Stimulated activated CD8-positive, alpha-beta memory T cell treated with anti-CD3 and anti-CD28 coated beads, Interleukin-12 subunit alpha, Interleukin-12 subunit beta, amount 100 ng/mL, for 4 hours (primary cell): Measurements from ENCODE around the gene HSPB6.

ENCODE experiments used
- DNase-seq: peaks from one replicate; pipeline ENCODE4 v3.0.0-alpha.2; 2020; ENCODE audit warnings: low read depth

HSPB6 gene

GRCh38 chr19:35746087-35746462, 10.8 kb downstream of the HSPB6 start:
- no peak for DNase-seq

GRCh38 chr19:35745328-35746086, 11.3 kb downstream of the HSPB6 start, which contains the start of the genes PSENEN and U2AF1L4:
Gene PSENEN (plus strand): TSS chr19:35745651. CDS start chr19:35745931, 280 bp downstream.
Gene U2AF1L4 (minus strand): TSS chr19:35745418. CDS start chr19:35745391, 27 bp downstream.
- peak; percentile 96 for DNase-seq

DNA sequence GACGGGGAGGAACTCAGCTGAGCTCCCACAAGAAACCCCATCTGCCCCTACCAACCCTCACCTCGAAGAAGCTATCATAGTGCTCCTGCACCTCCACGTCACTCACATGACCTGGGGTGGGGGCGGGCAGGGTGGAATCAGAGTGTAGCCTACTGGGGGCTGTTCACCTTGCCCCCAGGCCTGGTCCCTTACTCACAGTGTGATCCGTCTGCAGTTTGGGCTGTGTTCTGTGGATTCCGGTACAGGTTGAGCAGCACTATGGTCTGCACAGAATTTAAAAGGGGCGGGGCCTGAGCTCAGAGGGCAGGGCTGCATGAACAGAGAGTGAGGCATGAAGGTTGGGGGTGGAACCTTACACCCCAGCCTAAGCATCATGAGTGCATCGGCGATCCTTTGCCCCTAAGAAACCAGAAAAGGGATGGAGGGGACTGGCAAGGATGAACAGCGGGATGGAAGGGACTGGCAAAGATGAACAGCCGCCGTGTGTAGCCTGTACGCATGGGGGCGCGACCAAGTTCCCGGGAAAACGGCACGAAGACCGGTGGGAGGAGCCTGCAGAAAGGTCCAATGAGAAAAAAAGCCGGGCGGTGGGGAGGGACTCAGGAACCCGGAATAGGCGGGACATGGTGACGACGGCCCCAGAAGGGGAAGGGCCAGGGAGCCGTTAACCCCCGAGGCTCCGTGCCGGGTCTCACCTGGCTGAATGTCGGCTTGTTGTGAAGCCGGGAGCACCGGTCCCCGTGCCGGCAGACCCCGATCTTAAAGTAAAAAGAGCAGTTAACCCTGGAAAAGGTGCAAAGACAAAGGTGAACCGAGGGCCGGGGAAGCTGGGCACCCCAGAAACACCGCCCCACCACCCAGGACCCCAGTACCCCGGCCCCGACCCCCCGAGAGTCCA, 12.2 kb downstream of the HSPB6 start:
- DNase-seq: peak; percentile 82

DNA sequence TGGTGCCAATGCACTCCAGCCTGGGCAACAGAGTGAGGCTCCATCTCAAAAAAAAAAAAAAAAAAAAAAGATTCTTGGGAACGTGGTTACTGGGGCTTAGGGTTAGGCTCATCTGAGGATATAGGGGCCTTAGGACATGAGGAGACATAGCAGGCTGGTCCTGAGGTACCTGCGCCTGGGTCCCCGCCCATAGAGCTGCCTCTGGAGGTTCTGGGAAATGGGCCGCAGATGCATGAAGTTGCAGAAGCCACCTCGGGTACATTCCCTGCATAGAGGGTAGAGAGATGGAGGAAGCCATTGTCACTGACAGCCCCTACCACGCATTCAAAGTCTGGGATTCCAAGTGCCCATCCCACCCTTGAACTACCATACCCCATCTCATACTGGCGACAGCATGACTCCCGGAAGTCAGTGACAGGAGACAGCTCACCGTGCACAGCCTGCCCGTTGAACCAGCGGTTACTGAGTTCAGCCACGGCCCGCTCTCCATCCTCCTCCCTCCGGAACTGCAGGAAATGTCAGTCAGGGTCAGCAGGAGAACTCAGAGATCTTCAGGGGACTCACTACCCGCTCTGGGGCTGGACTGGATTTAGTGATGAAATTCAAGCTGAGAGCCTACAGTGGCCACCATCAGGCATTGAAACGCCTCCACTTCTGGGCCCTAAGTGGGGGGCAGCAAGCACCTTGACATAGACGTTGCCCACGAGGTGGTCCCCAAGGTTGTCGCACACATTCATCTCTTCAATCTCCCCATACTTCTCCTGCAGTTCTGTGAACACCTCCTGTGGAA, 13.0 kb downstream of the HSPB6 start:
- DNase-seq: no peak

DNA sequence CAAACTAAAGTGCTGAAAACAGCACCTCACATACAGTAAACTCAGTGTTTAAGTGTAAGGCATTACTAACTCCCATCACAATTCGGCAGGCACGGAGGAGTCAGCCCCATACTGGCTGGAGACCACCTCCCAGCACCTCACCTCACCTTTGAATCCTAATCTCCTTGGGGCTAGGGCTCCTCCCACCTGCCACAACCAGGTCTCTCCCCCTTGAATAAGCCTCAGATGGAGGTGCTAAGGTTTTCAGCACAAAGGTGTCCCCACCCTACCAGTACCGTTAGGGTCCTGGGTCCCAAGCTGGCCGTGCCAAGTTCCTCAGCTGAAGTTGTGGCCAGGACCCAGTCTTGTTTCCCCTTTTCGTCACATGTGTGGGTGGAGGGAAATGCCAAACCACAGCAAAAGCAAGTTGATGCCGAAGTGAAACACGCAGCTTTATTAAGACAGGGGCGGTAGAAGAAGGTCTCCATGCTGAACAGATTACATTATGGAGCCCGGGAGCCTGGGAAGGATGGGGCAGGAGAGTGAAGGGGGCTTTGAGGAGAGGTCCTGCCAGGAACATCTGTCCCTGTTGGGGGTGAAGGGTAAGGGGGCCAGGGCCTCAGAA, 14.6 kb downstream of the HSPB6 start, which contains the start of gene IGFLR1:
Gene IGFLR1 (minus strand): TSS at position 332 of the 604 bp plus-strand sequence. CDS start 1,272 bp downstream, outside the sequence.
- DNase-seq: peak; percentile 54

DNA sequence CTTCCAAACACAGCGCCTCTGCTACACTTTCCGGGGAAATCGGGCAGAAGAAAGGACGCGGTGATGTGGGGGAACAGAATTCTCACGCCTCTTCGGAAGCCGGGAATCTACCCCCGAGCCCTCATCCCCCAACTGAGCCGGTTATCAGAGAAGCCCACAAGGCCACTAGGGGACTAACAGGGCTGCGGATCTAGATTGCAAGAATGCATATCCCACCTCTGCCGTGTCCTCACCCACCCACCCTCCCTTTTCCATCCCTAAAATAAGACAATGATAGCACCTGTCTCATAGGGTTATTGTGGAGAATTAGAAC, 15.7 kb downstream of the HSPB6 start:
- no peak for DNase-seq

- DNase-seq: peak; percentile 90
These were observed 16.2 kb downstream of the HSPB6 start for GRCh38 chr19:35740423-35741202.

- no peak for DNase-seq
These were observed 16.8 kb downstream of the HSPB6 start for GRCh38 chr19:35740108-35740422.

DNA sequence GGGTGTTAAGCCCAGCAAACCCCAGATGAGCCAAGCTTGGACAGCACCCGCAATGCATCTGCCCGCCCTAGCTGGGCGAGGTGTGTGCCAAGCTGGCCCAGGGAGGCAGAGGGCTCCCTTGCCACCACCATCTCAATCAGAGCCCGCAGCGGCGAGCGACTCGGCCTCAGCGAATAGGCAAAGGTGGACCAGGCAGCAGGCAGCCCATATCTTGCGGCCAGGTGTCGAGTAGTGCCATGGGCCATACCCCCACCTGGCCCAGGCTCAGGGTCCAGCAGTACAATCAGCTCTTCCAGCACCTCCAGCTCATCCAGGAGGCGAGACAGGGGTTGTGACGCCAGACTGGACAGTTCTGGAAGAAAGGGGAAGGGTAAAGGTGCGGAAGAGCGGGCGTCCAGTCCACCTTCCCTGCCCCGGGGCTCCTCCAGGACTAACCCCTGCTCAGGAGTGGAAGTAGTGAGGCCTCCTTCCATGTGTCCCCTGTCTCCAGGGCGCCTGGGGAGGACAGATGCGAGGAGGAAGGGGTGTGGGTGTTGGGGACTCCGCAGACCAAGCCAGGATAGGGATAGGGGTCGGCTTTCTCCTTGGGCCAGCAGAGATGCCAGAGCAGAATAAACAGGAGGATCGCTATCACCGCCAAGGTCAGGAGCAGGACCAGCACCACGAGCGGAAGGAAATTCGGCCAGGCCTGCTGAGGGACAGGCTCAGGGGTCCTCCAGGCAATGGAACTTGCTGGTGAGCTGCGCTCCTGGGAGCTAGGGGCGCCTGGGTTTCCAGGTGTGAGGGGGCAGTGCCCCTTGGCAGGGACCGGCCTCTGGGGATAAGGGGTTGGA, 17.3 kb downstream of the HSPB6 start:
- no peak for DNase-seq

- DNase-seq: no peak
These were observed 18.0 kb downstream of the HSPB6 start for GRCh38 chr19:35738887-35739229.

DNA sequence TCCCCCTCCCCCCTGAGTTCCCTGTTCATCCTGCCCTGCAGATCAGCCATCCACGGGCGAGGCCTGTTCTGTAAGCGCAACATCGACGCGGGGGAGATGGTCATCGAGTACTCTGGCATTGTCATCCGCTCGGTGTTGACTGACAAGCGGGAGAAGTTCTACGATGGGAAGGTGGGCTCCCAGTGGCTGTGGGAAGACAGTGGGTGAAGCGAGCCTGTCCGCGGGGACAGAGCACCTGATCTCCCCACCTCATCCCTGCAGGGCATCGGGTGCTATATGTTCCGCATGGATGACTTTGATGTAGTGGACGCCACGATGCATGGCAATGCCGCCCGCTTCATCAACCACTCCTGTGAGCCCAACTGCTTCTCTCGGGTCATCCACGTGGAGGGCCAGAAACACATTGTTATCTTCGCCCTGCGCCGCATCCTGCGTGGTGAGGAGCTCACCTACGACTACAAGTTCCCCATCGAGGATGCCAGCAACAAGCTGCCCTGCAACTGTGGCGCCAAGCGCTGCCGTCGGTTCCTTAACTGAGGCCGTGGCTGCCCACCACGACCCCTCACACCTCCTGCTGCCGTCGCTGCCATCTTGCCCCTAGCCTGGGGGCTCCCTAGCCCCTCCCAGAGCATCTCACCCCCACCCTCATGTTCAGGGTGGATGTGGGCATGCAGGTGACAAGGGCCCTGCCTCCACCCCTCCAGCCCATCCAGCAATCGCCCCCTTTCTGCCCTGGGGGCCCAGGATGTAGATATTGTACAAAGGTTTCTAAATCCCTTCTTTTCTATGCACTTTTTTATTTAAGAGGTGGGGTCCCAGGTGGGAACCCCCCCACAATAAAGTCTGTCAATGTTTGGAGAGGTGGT, 18.6 kb downstream of the HSPB6 start:
- DNase-seq: no peak

DNA sequence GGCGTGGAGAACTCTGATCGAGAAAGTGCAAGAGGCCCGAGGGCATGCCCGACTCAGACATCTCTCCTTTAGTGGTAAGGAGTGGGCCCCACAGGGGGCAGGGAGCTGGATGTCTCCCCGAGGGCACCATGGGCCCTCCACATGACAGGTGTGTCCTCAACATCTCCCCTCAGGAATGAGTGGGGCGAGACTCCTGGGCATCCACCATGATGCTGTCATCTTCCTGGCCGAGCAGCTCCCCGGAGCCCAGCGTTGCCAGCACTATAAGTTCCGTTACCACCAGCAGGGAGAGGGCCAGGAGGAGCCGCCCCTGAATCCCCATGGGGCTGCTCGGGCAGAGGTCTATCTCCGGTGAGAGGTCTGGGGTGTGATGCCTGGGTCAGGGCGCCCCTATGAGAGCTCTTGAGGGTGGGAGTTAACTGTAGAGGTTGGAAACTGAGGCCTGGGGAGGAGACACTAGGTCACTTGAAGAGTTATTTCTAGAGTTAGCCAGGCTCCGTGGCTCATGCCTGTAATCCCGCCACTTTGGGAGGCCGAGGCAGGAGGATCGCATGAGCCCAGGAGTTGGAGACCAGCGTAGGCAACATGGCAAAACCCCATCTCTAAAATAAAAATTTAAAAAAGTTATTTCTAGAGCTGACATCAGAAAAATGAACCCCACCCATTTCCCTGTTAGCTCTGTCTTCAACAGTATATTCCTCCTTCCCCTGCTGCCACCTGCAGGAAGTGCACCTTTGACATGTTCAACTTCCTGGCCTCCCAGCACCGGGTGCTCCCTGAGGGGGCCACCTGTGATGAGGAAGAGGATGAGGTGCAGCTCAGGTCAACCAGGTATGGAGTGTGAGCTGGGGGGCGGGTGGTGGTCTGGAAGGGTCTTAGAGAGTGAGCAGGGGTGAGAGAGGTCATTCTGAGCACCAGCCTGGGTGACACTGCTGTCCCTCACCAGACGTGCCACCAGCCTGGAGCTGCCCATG, 19.6 kb downstream of the HSPB6 start:
- DNase-seq: no peak

DNA sequence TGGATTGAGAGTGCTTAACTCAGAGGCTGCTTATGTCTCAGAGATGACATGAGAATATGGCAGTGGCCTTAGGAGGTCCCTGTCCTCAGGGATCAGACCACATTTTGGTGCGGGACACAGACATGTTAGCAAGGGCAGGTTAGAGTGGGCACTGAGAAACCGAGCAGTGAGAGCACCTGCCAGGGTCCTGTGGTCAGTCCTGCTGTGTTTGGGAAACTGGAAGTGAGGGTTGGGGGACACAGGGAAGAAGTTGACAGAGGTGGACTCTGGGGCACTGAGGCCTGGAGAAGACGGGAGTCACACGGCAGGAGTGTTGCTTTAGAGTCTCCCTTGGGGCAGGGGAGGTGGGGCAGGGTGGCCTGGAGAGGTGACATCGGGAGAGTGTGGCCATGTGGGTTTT, 21.9 kb downstream of the HSPB6 start:
- no peak for DNase-seq

- DNase-seq: no peak
These were observed 22.6 kb downstream of the HSPB6 start for GRCh38 chr19:35734273-35734672.

DNA sequence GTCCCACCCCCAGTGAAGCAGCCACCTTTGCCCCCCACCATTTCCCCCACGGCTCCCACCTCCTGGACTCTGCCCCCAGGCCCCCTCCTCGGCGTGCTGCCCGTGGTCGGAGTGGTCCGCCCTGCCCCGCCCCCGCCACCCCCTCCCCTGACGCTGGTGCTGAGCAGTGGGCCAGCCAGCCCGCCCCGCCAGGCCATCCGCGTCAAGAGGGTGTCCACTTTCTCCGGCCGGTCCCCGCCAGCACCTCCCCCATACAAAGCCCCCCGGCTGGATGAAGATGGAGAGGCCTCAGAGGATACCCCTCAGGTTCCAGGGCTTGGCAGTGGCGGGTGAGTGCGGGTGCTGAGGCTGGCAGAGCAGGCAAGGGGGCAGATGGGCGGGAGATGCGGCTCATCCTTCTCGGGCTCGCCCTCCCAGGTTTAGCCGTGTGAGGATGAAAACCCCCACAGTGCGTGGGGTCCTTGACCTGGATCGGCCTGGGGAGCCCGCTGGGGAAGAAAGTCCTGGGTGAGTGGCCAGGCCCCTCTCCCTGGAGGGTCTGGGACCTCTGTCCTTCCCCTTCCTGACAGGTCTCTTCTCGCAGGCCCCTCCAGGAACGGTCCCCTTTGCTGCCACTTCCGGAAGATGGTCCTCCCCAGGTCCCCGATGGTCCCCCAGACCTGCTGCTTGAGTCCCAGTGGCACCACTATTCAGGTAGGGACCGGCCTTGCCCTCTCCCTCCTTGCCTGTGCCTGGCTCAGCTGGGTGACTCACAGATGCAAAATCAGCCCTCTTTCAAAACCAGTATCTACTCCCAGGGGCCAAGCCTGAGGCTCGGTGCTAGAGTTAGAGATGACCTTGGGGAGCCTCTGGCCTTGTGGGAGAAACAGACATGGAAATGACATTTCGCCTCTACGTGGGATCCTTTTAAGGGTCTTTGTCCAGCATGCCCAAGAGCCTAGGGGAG, 23.4 kb downstream of the HSPB6 start:
- DNase-seq: no peak

DNA sequence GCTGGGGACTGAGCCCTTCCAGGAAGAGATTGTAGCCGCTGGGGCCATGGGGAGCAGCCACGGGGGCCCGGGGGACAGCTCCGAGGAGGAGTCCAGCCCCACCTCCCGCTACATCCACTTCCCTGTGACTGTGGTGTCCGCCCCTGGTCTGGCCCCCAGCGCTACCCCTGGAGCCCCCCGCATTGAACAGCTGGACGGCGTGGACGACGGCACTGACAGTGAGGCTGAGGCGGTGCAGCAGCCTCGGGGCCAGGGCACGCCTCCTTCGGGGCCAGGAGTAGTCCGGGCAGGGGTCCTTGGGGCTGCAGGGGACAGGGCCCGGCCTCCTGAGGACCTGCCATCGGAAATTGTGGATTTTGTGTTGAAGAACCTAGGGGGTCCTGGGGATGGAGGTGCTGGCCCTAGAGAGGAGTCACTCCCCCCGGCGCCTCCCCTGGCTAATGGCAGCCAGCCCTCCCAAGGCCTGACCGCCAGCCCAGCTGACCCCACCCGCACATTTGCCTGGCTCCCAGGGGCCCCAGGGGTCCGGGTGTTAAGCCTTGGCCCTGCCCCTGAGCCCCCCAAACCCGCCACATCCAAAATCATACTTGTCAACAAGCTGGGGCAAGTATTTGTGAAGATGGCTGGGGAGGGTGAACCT, 24.2 kb downstream of the HSPB6 start:
- DNase-seq: no peak
